ACC112 (cell line): Measurements from ENCODE around the gene LUC7L2.

Experiments used
- H2AFZ ChIP-seq: fragments of 200-600 bp; sonication (generic); one replicate; pipeline ENCODE4 v1.6.0; 2017; ENCODE audit warnings: antibody characterized with exemption, low read length; ENCODE audit not compliant: unreplicated experiment
- H3K27ac ChIP-seq: fragments of 200-600 bp; sonication (generic); 2 replicates; pipeline ENCODE4 v1.5.1; 2014; ENCODE audit warnings: low read depth, mild to moderate bottlenecking, antibody characterized with exemption, low read length, moderate library complexity
- H3K27me3 ChIP-seq: fragments of 200-600 bp; sonication (generic); 2 replicates; pipeline ENCODE4 v1.6.1; 2014; ENCODE audit warnings: mild to moderate bottlenecking, antibody characterized with exemption, low read length, moderate library complexity, mixed read lengths; ENCODE audit not compliant: insufficient read depth
- H3K36me3 ChIP-seq: fragments of 200-600 bp; sonication (generic); 2 replicates; pipeline ENCODE4 v1.6.1; 2016; ENCODE audit warnings: mild to moderate bottlenecking, antibody characterized with exemption, low read length, moderate library complexity, mixed read lengths; ENCODE audit not compliant: insufficient read depth
- H3K4me1 ChIP-seq: fragments of 200-600 bp; sonication (generic); one replicate; pipeline ENCODE4 v1.6.1; 2016; ENCODE audit warnings: low read length, mixed read lengths; ENCODE audit not compliant: insufficient read depth, unreplicated experiment, control insufficient read depth
- H3K4me3 ChIP-seq: fragments of 200-600 bp; sonication (generic); 2 replicates; pipeline ENCODE4 v1.5.1; 2014; ENCODE audit warnings: mild to moderate bottlenecking, low read depth, low read length
- H3K79me2 ChIP-seq: fragments of 200-600 bp; sonication (generic); one replicate; pipeline ENCODE4 v1.6.0; 2016; ENCODE audit warnings: low read length; ENCODE audit not compliant: control insufficient read depth, unreplicated experiment, insufficient read depth

LUC7L2 gene

DNA sequence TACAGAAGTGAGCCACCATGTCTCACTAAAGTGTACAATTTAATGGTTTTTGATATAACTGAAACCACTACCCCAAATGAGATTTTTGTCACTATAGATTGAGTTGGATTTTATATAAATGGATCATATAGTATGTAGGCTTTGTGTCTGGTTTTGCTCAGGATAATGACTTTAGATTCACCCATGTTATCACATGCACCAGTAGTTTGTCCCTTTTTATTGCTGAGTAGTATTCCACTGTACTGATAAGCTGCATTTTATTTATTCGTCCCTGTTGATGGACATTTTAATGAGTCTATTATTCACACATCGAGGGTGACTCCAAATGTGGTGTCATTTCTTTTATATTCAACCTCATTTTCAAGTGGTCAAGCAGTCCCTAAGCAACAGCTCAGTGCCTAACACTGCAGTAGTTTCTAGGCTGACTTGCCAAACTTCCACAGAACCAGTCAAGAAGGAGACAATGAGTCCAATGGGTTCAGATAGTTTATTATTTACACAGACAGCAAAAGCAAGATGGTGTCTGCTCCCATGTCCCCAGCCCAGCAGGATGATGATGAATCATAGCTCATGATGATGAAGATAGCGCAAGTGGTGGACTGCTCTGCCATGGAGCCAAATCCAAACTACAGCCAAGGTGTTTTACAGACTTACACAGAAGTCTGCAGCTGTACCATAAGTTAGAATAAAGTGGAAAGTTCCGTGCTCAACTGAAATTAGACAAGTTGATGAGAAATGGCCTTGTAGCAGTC is 25.1 kb upstream of the LUC7L2 start:
- Histone ChIP-seq H3K27ac (no peak overlapping the region), H3K79me2 (no peaks in the 10 kb centered on the region), H3K4me3 (no peak overlapping the region), H3K4me1 (no peaks in the 10 kb centered on the region), H2AFZ (no peak overlapping the region), H3K27me3 (no peaks in the 10 kb centered on the region), H3K36me3 (no peaks in the 10 kb centered on the region)

DNA sequence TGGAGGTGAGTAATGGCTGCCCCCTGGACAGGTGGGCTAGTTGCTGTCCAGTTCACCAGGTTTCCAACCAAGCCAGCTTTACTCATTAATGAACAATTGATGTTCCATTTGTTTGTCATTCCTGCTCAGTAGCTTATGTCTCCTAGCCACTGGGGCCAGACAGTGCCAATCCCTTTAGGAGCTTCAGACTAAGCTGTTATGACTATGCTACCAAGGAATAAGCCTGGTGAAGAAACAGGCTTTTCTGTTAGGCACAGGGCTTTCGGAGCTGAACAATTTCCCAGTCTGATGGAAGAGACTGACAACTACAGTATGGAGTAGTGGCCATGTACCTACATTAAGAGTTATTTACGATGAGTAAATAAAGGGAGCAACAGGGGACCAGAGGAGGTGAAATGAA is 20.7 kb upstream of the LUC7L2 start:
- Histone ChIP-seq H3K36me3 (no peaks in the 10 kb centered on the region), H3K79me2 (peaks cover 16% of the 10 kb centered on the region), H3K4me1 (no peaks in the 10 kb centered on the region), H3K4me3 (no peak overlapping the region), H2AFZ (no peak overlapping the region), H3K27me3 (no peaks in the 10 kb centered on the region), H3K27ac (no peak overlapping the region)

DNA sequence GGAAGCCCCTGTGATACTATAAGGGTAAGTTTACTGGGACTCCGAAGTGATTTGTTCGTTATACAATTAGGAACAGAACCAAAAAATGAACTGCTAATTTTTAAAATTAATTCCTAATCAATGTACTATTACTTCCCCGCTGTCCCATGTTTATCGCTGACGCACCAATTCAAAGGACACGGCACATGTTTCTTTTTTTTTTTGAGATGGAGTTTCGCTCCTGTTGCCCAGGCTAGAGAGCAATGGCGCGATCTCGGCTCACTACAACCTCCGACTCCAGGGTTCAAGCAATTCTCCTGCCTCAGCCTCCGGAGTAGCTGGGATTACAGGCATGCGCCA is 20.0 kb upstream of the LUC7L2 start:
- Histone ChIP-seq H3K27me3 (no peaks in the 10 kb centered on the region), H3K79me2 (peaks cover 16% of the 10 kb centered on the region), H3K27ac (peak overlapping the region; percentile 92), H3K36me3 (no peaks in the 10 kb centered on the region), H2AFZ (peak overlapping the region; percentile 64), H3K4me1 (no peaks in the 10 kb centered on the region), H3K4me3 (peak overlapping the region; percentile 82)

DNA sequence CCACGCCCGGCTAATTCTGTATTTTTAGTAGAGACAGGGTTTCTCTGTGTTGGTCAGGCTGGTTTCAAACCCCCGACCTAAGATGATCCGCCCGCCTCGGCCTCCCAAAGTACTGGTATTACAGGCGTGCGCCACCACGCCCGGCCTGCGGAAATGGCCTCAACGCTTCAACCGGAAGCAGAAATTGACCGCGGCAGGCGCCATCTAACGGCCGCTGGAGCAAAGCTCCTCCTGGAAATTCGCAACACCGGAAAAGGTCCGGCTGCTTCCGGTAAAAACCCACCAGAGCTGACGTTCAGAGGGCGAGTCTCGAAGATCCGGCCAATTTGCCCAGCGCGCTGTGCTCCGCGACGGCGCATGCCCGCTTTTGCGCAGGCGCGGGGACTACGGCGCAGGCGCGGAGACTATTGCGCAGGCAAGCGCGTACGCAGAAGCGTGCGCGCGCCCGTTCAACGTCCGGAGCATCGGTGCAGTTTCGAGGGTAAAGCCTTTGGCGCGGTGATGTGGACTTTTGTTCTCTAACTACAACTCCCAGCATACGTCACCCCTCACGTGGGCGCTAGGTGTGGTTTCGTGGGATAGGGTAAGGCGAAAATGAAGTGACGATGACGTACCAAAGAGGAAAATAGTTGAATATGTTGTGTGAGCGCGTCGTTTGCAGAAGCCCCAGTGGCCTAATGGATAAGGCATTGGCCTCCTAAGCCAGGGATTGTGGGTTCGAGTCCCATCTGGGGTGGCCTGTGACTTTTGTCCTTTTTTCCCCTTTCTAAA is 19.5 kb upstream of the LUC7L2 start:
- Histone ChIP-seq H2AFZ (peak overlapping the region; percentile 64), H3K27me3 (no peaks in the 10 kb centered on the region), H3K4me1 (no peaks in the 10 kb centered on the region), H3K4me3 (peak overlapping the region; percentile 82), H3K79me2 (peaks cover 16% of the 10 kb centered on the region), H3K27ac (peak overlapping the region; percentile 92), H3K36me3 (no peaks in the 10 kb centered on the region)

DNA sequence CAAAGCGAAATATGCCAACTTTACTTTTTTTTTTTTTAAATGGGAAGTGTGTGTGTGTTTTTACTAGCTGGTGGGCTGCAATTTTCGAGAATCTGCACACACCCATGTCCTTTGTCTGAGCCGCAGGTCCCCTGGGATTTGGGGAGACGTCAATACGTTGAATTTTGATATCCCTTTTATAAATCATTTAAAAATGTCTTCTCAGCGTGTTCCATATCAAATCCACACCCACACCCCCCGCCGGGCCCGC is 19.0 kb upstream of the LUC7L2 start:
- Histone ChIP-seq H3K4me1 (no peaks in the 10 kb centered on the region), H3K36me3 (no peaks in the 10 kb centered on the region)

DNA sequence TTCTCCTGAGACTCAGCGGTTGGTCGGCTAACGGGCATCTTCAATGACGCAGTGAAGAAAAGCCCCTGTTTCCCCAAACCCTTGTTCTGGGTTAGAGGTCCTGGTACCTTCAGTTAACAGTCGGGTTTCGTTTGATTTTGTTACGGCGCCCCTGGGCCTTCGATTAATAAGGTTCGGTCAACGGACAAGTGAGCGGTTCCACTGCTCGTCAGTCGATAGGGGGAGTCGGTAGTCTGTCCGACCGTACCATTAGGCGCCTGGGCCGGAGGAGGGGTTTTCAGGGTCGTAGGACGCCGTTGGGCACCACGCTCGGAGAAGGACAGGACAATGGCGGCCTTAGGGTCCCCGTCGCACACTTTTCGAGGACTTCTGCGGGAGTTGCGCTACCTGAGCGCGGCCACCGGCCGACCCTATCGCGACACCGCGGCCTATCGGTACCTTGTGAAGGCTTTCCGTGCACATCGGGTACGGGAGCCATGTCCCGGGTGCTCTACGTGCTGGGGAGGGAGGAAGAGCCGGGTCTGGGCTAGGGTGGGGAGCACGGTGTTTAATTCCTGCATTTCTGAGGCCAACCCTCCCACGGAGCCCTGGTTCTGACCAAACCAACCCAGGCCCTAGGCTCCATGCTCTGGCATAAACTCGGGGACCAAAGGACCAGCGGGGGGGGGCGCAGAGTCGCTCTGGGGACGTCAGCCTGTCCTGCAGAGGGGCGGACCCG is 18.5 kb upstream of the LUC7L2 start, which contains the start of gene FMC1:
Gene FMC1, plus strand, starts transcription at position 280 of the 718 bp plus-strand sequence. Its CDS starts 48 bp downstream, at position 328.
- H3K36me3 ChIP-seq, result no peaks in the 10 kb centered on the region
- H3K79me2 ChIP-seq, result peaks cover 16% of the 10 kb centered on the region
- H3K4me3 ChIP-seq, result peak within 1 kb of the TSS; percentile 82
- no peaks in the 10 kb centered on the region for H3K4me1 ChIP-seq
- no peaks in the 10 kb centered on the region for H3K27me3 ChIP-seq
- peak within 1 kb of the TSS; percentile 92 for H3K27ac ChIP-seq
- H2AFZ ChIP-seq, result peak within 1 kb of the TSS; percentile 63

More for the DNA sequence above, 19.0 kb upstream of the LUC7L2 start:
- peak overlapping the region; percentile 82 for H3K4me3 ChIP-seq
- peak overlapping the region; percentile 63 for H2AFZ ChIP-seq
- H3K27me3 ChIP-seq, result no peaks in the 10 kb centered on the region
- H3K27ac ChIP-seq, result peak overlapping the region; percentile 92
- peaks cover 16% of the 10 kb centered on the region for H3K79me2 ChIP-seq

DNA sequence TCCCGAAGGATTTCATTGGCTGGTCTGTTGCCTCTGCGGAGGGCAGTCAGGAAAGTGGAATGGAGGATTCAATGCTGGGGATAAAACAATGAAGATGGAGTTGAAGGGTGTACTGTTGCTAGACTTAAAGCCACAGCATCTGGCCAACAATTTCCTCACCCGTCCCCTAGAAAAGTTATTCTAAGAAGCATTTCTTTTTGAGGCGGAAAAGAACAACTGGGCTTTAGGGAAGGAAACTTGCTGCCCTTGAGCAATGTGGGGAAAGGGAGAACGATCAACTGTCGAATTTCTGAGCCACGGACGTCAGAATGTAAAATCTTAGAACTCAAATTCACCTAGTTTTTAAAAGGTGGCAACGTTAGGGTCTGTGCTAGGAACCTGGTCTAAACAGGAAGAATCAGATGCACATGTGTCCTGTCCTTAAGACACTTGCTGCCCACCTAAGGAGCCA is 17.9 kb upstream of the LUC7L2 start:
- H3K4me1 ChIP-seq, result no peaks in the 10 kb centered on the region
- H2AFZ ChIP-seq, result peak overlapping the region; percentile 63
- H3K4me3 ChIP-seq, result peak overlapping the region; percentile 82
- H3K27me3 ChIP-seq, result no peaks in the 10 kb centered on the region
- H3K27ac ChIP-seq, result peak overlapping the region; percentile 92
- peaks cover 16% of the 10 kb centered on the region for H3K79me2 ChIP-seq
- no peaks in the 10 kb centered on the region for H3K36me3 ChIP-seq

DNA sequence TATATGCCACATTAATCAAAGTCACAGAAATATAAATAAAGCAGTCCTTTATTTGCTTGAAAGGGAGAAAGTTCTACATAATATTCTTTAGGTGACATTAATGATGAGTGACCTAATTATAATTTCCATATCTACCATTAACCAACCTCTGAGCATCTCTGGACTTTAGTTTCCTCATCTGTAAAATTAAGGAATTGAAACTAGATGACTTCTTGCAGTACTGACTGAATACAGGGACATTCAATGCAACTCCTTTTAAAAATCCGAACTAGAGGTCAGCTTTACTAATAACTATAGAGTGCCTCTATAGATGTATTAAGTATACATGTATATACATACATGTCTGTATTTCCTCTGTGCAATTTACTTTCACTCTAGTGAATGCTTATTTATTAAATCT is 14.7 kb upstream of the LUC7L2 start:
- Histone ChIP-seq H3K27me3 (no peaks in the 10 kb centered on the region), H3K79me2 (peaks cover 16% of the 10 kb centered on the region), H3K27ac (no peak overlapping the region), H3K36me3 (no peaks in the 10 kb centered on the region), H3K4me1 (no peaks in the 10 kb centered on the region), H3K4me3 (no peak overlapping the region), H2AFZ (no peak overlapping the region)

DNA sequence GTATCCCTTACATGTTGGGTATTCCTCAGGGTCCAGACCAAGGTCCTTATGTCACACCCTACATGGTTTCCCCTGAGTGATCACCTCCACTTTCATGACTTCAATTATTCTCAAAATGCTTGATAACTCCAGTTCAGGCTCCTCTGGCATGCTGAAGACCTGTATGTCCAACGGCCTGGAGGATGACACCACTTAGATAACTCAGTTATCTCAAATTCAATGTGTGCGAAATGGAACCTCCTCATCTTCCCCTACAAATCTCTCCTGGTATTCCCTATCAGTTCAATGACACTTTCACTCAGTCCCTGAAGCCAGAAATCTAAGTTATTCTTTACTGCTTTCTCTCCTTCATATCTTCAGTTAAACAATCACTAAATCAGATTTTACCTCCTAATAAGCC is 8.7 kb upstream of the LUC7L2 start:
- Histone ChIP-seq H3K4me3 (no peak overlapping the region), H3K79me2 (no peaks in the 10 kb centered on the region), H3K27ac (no peak overlapping the region), H2AFZ (no peak overlapping the region), H3K27me3 (no peaks in the 10 kb centered on the region), H3K36me3 (no peaks in the 10 kb centered on the region), H3K4me1 (no peaks in the 10 kb centered on the region)

DNA sequence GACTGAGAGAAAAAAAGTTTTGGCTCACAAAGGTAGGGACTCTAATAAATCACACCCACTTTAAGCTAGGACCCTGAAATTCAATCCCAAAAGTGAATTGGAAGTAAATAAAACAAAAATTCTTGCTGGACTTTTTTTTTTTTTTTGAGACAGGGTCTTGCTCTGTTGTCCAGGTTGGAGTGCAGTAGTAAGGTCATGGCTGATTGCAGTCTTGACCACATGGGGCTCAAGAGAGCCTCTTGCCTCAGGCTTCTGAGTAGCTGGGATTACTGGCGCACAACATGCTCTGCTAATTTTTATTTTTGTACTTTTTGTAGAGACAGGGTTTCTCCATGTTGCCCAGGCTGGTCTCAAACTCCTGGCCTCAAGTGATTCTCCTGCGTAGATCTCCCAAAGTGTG is 5.0 kb upstream of the LUC7L2 start:
- Histone ChIP-seq H3K27me3 (no peaks in the 10 kb centered on the region), H2AFZ (no peak overlapping the region), H3K4me1 (no peaks in the 10 kb centered on the region), H3K27ac (no peak overlapping the region), H3K36me3 (no peaks in the 10 kb centered on the region), H3K79me2 (peaks cover 3% of the 10 kb centered on the region), H3K4me3 (no peak overlapping the region)
